Measurements from ENCODE around the gene SH3RF3.

Gene SH3RF3

GRCh38 chr2:109305490-109306167 is 176.6 kb downstream of the SH3RF3 start (continued):
- TF ChIP-seq ZFP30 (CRISPR knock-in tag; IDR thresholded peaks at IDR 0.05) (no peak), POU6F1 (CRISPR knock-in tag; IDR thresholded peaks at IDR 0.05; ENCODE audit: borderline replicate concordance, low read depth) (no peak), ZNF8 (CRISPR knock-in tag; IDR thresholded peaks at IDR 0.05) (no peak), ISL1 (CRISPR knock-in tag; IDR thresholded peaks at IDR 0.05) (no peak), PPARA (CRISPR knock-in tag; IDR thresholded peaks at IDR 0.05; ENCODE audit: borderline replicate concordance) (no peak), ZNF565 (CRISPR knock-in tag; conservative IDR thresholded peaks at IDR 0.05; ENCODE audit: low read depth) (no peak), ZNF70 (CRISPR knock-in tag; IDR thresholded peaks at IDR 0.05) (no peak)

GRCh38 chr2:109306190-109306589 is 177.2 kb downstream of the SH3RF3 start:
- TF ChIP-seq CSRNP3 (CRISPR knock-in tag; IDR thresholded peaks at IDR 0.05) (no peak), CSDC2 (CRISPR knock-in tag; IDR thresholded peaks at IDR 0.05) (no peak), ZNF8 (CRISPR knock-in tag; IDR thresholded peaks at IDR 0.05) (no peak)
- no peak for ATAC-seq

- TF ChIP-seq OSR1 (CRISPR knock-in tag; IDR thresholded peaks at IDR 0.05) (no peak), POU6F1 (CRISPR knock-in tag; IDR thresholded peaks at IDR 0.05; ENCODE audit: borderline replicate concordance, low read depth) (no peak), ZNF70 (CRISPR knock-in tag; IDR thresholded peaks at IDR 0.05) (no peak), ZNF565 (CRISPR knock-in tag; conservative IDR thresholded peaks at IDR 0.05; ENCODE audit: low read depth) (no peak), ZFP30 (CRISPR knock-in tag; IDR thresholded peaks at IDR 0.05) (no peak), SNAI2 (CRISPR knock-in tag; IDR thresholded peaks at IDR 0.05) (no peak), ARNTL (CRISPR knock-in tag; IDR thresholded peaks at IDR 0.05; ENCODE audit: borderline replicate concordance, low read depth) (no peak), GLIS3 (CRISPR knock-in tag; IDR thresholded peaks at IDR 0.05) (no peak), PPARA (CRISPR knock-in tag; IDR thresholded peaks at IDR 0.05; ENCODE audit: borderline replicate concordance) (no peak), TSHZ2 (CRISPR knock-in tag; IDR thresholded peaks at IDR 0.05) (no peak), BACH2 (CRISPR knock-in tag; IDR thresholded peaks at IDR 0.05; ENCODE audit: borderline replicate concordance) (no peak), ZNF8 (CRISPR knock-in tag; IDR thresholded peaks at IDR 0.05) (no peak), CSRNP3 (CRISPR knock-in tag; IDR thresholded peaks at IDR 0.05) (no peak), ESRRG (CRISPR knock-in tag; IDR thresholded peaks at IDR 0.05) (no peak), ISL1 (CRISPR knock-in tag; IDR thresholded peaks at IDR 0.05) (no peak), TCF4 (CRISPR knock-in tag; IDR thresholded peaks at IDR 0.05; ENCODE audit: borderline replicate concordance) (no peak), CREB5 (CRISPR knock-in tag; IDR thresholded peaks at IDR 0.05; ENCODE audit: low read depth) (no peak)
- no peak for ATAC-seq
Observed at GRCh38 chr2:109311771-109312170, 182.8 kb downstream of the SH3RF3 start.

All from SK-N-SH treated with all-trans-retinoic acid at 6 μM for 48 hours (cell line).